Activated CD4-positive, alpha-beta T cell treated with anti-CD3 and anti-CD28 coated beads for 4 hours (primary cell): ENCODE measurements around the gene CPVL.

Experiments used
- DNase-seq, 2 donors: peaks; one replicate each; pipeline ENCODE4 v3.0.0-alpha.2; 2020

The CPVL gene

DNA sequence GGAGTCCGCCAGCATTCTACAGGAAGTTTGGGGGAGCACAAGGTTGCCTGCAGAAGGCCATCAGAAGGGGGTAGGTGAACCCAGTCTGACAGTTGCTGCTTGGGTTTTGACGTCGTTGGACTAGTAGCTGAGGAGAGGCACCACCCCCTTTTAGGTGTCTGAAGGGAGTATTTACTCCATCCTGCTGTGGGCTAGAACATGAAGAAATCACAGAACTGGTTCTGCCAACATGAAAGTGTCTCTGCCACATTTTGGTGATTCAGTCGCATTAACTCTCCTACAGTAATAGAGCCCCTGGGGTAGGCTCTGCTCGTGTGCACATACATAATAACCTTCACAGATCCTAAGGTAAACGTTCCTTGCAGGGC lies 187.4 kb downstream of the CPVL start:
- DNase-seq, result no peak

DNA sequence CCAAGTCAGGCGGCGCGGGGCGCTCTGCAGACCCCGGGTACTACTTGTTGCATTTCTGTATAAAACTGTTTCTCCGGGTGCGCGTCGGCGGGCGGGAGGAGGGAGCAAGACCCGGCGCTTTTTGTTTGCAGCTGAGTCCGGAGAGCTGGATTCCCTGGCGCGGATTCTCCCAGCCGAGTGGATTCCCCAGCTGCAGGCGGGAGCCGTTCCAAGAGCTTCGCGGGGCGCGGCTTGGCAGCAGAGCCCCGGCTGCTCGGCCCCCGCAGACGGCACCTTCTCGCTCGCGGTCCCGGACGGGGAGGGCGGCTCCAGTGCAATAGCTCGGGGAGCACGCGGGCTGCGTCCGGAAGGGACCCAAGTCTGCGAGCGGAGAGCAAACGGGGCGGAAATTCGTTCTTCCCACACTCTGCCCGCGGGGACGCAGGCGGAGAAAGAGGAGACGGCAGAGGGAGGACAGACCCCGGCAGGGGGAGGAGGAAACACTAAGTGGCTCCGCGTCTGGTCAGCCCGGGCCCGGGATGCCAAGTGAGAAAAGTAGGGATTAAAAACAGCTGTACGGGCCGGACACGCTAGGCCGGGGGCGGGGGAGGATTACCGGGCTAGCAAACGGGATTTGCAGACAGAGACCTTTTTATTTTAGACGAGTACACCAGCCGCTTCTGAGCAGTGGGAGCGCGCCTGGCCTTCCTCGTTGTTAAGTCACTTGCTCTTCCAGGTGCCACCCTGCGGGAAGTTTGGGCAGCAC lies 187.9 kb downstream of the CPVL start, which contains the start of gene TRIL:
TSS of gene TRIL (minus strand) at position 96 of the 745 bp plus-strand sequence. CDS start 284 bp downstream, outside the sequence.
- no peak for DNase-seq

DNA sequence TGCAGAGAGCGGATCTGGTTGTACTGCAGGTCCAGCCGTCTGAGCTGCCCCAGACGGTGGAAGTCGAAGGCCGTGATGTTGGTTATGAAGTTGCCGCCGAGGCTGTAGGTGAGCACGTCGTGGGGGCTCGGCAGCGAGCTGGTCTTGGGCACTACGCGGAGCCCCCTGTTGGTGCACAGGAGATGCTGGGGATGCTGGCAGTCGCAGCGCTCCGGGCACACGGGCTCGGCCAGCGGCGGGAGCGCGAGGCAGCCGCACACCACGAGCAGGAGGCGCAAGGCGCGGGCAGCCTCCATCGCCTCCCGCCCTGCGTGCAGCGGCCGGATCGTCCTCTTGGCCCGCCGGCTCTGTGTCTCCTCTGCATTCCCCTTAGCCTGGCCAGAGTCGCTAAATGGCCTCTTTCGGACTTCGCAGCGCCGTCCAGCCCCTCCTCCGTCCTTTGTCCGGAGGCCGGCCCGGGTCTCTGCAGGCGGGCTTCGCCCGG lies 188.5 kb downstream of the CPVL start:
- no peak for DNase-seq

DNA sequence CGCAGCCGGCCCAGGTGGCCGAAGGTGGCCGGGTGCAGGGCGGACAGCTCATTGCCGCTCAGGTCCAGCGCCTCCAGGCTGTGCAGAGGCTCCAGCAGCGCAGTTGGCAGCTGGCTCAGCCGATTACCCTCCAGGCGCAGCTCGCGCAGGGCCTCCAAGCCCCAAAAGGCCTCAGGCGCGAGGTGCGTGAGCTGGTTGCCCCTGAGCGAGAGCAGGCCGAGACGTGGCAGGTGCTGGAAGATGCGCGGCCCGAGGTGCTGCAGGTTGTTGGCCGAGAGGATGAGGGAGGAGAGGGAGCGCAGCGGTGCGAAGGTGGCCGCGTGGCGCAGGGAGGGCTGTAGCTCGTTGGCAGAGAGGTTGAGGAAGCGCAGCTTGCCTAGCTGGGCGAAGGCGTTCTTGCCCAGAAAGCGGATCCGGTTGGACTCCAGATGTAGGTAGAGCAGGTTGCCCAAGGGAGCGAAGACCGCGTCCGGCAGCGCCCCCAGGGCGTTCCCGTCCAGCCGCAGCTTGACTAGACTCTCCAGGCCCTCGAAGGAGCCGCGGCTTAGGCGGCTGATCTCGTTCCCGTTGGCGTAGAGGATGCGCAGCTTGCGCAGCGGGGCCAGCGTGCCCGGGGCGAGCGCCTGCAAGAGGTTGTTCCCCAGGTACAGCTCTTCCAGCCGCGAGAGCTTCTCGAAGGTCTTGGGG lies 189.1 kb downstream of the CPVL start:
- DNase-seq, result no peak

DNA sequence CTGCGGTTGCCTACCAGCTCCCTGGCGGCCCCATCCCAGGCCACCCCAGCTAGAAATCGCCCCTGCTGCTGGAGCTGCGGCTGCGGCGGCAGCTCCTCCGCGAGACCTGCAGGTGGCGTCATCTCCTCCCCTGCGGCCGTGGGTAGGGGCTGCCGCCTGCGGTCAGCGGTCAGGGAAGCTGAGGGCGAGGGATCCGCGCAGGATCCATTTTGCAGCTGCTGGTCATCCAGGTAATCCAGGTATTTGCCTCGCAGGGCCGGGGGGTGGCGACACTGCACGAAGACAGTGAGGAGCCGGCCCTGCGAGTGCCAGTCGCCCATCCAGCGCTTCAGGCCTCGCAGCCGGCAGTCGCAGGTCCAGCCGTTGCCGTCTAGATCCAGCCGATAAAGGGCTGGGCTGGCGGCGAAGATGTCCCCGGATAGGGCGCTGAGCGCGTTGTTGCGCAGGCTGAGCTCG lies 189.7 kb downstream of the CPVL start:
- no peak for DNase-seq

DNA sequence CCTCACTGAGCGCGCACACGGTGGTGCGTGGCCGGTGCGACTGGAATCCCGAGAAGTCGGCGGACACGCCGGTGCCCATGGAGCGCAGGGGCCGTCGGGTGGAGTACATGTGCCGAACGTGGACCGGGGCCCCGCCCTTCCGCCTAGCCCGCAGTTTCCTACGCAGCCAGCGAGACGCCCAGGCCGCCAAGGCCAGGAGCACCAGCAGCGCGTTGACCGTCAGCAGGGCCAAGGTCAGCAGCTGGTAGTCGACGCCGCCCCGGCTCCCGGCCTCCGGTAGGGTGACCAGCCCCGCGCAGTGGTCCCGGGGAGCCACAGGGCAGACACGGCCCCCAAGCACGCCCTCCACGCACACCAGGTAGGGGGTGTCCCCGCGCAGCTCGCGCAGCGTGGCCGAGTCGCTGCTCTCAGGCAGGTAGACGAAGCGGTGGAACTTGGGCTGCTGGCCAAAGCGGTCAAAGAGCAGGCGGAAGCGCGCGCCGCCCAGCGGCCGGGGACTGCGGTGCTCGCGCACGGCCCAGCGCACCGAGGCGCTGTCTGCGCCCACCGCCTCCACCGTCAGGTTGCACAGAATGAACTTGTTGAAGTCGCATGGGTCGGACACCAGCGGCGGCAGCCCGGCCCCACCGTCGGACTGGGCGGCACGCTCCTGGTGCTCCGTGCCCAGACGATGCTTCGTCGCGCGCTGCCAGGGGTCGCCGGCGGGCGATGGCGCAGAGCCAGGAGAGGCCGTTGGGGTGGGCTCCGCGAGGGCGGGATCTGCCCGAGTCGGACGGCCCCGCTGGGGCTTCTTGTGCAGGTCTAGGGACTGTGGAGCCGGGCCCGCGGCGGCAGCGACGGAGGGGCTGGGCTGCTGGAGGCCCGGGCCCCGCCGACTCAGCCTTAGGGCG lies 190.4 kb downstream of the CPVL start:
- DNase-seq, result no peak

DNA sequence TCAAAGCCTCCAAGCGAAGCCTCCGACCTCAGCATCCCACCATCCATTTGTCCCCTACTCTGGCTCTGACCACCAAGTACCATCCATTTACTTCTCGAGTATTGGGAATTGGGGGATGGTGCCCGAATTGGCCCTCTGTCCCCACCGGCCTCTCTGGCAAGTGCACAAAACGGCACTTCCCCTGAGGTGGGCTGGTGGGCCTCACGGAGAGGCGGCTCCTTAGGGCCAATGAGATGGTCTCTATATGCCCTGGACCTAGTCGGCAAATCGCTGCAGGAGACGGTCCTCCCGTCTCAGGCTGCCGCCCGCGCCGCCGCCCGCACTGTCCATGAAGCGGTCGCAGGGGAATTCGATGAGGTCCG lies 191.0 kb downstream of the CPVL start:
- no peak for DNase-seq

DNA sequence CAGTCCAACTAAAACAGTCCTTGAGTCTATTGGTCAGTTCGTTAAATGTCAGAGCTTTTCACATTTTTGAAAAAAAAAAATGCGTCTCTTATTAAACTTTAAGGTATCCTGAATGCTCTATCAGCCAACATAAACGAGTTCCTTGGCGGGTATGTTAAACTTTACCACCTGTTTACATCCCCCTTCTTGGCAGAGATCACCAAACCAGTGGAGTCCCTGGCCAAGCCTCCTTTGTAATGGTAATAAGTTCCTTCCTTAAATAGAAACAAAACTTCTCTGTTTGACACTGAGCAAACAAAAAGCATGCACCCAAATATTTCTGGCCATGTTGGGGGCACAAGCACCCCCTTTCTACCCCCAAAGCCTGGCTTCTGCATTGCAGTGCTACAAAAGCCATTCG lies 191.4 kb downstream of the CPVL start:
- no peak for DNase-seq

DNA sequence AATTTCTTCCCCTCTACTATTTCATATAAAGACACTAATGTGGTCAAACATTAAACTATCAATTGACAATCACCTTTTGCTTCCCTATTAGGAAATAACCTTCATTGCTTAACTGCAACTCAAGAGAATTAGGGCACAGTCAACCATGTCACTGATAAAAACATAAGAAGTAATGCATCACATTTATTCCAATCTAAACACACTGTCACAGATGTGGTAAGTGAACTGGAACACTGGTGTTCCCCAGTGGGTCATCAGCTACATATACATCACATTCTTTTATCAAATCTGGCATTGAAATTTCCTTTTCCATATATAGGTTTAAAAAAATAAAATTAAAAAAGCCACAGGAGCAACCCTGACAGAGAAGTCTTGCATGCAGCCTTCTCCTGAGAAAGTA lies 191.9 kb downstream of the CPVL start:
- DNase-seq, result no peak

DNA sequence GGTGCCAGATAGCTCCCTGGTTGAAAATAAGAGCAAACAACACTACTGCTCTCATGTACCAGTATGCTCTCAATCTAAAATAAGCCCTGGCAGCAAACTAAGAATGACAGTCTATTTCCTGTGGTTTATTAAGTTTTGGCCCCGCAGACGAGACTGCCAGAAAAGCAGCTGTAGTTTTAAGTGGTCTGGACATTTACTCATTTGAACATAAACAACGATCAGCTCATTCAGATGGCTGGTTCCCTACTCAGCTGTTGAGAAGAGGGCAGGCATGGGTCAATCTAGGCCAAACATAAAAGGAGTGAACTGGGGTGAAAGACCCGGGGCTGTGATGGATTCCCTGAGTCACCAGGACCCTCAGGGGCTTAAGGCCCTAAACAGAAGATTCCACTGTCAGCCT lies 192.7 kb downstream of the CPVL start:
- DNase-seq, result no peak
